Cardiac fibroblast (primary cell): ENCODE measurements around the gene GEMIN8.
A peak's percentile ranks its signal among the peaks of the same experiment; 100 is the strongest.

Source experiments
- DNase-seq, 2 donors: peaks; one replicate each; pipeline versions ENCODE4 v3.0.0 to v3.0.0-alpha.2; 2010; ENCODE audit warnings: low read depth in 2 of 2
- H3K4me3 ChIP-seq, 2 donors: replicated peaks in 1 of 2; 1 replicate in 1 of 2; 2 replicates in 1 of 2; pipeline ENCODE4 v1.5.1; 2011; ENCODE audit warnings: low read depth in 2 of 2, low read length in 2 of 2, mild to moderate bottlenecking in 2 of 2, moderate library complexity in 1 of 2
- CTCF ChIP-seq: IDR thresholded peaks from one replicate; pipeline ENCODE4 v1.5.1; 2011; ENCODE audit warnings: low read depth, mild to moderate bottlenecking, low read length, inconsistent platforms

GEMIN8 gene

GRCh38 chrX:14029425-14030173 lies at the start of gene GEMIN8:
GEMIN8 (minus strand) TSS chrX:14029892; CDS start chrX:14021478, 8,414 bp downstream.
- DNase-seq, result peak; percentile 91 to 93
- TF ChIP-seq CTCF, result no peak
- peak within 1 kb of the TSS; percentile 54 to 58 for H3K4me3 ChIP-seq

- no peak for DNase-seq
- no peak overlapping the region for H3K4me3 ChIP-seq
- TF ChIP-seq CTCF, result no peak
Observed at GRCh38 chrX:14076639-14077038, 46.9 kb upstream of the GEMIN8 start.

- DNase-seq, result no peak
- no peak overlapping the region for H3K4me3 ChIP-seq
- no peak for TF ChIP-seq CTCF
Observed at GRCh38 chrX:14073556-14073955, 43.9 kb upstream of the GEMIN8 start.

GRCh38 chrX:14073071-14073470 lies 43.4 kb upstream of the GEMIN8 start:
- no peak for TF ChIP-seq CTCF
- H3K4me3 ChIP-seq, result no peak overlapping the region
- DNase-seq, result no peak

GRCh38 chrX:14065800-14066199 lies 36.1 kb upstream of the GEMIN8 start:
- no peak overlapping the region for H3K4me3 ChIP-seq
- no peak for DNase-seq
- no peak for TF ChIP-seq CTCF

GRCh38 chrX:14064626-14065432 lies 35.1 kb upstream of the GEMIN8 start:
- TF ChIP-seq CTCF, result no peak
- peak; percentile 57 to 65 for DNase-seq
- H3K4me3 ChIP-seq, result no peak overlapping the region
